HG03565 (cell line): ENCODE data around the gene ARFRP1.
"Not testable (repeated sequence)": the region's sequence is repeated elsewhere in the genome, so short reads cannot be mapped to it uniquely, and the experiment has no call there.

Experiments used
- ATAC-seq: cut with Tn5 transposase; IDR thresholded peaks from one replicate; pipeline ENCODE4 v1.9.1; 2021; ENCODE audit warnings: mild to moderate bottlenecking, moderate library complexity; ENCODE audit not compliant: unreplicated experiment

ARFRP1 gene

DNA sequence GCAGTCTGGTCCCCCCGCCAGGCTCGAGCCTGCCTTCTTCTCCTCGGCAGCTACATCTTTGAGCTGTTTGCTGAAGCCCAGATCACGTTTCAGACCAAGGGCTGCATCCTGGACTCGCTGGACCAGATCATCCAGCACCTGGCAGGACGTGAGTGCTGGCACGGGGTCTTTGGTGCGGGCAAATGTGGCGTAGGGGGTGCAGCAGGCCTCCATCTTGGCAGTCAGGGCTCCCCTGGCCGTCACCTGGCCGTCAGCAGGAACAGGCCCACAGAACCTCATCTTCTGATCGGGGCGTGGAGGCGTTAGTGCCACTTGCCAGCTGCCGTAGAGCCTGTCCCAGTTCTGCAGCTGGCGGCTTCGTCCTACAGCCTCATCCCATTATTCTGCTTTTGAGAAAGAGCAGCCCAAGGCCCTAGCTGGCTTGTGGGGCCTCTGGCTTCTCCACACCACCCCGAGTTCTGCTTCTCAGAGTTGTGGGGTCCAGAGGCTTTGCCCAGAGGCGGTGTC is 27.9 kb downstream of the ARFRP1 start:
- no peak for ATAC-seq

DNA sequence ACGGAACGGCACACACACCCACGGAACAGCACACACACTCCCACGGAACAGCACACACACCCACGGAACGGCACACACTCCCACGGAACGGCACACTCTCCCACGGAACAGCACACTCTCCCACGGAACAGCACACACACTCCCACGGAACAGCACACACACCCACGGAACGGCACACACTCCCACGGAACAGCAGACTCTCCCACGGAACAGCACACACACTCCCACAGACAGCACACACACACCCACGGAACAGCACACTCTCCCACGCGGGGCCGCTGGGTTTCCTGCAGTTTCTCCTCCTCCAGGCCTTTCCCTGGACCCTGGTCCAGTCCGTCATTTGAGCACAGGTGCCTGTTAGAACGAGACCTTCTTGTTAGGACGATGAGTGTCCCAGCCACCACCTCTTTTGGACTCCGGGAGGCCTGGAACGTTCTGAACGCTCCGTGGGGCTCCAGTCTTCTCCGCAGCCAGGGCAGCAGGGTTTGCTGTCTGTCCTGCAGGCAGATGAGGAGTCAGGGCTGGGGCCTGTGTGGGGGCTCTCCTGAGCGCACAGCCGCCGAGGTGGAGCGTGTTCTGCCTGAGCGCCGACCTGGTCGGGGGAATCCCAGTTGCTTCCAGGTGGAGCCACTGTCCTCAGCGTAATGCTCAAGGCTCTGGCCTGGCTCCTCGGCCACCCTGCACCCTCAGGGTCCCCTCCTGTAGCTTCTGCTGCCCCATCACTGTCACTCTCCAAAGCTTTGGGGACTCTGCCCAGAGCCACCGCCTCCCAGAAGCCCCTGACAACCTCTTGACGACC is 28.9 kb downstream of the ARFRP1 start:
- no peak for ATAC-seq

DNA sequence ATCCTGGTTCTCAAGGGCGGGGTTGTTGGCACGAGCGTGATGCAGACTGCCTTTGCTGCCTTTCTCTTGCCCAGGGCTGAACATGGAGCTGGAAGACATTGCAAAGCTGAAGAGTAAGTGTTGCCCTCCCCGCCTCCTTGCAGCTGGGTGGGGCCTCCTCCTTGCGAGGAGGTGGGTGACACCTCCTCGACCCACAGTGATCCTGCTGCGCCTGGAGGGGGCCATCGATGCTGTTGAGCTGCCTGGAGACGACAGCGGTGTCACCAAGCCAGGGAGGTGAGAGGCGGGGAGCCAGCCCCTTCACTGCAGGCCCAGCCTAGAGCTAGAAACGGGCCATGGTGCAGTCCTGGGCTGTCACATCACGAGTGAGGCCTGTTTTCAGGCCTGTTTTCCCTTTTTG is 29.7 kb downstream of the ARFRP1 start:
- no peak for ATAC-seq

DNA sequence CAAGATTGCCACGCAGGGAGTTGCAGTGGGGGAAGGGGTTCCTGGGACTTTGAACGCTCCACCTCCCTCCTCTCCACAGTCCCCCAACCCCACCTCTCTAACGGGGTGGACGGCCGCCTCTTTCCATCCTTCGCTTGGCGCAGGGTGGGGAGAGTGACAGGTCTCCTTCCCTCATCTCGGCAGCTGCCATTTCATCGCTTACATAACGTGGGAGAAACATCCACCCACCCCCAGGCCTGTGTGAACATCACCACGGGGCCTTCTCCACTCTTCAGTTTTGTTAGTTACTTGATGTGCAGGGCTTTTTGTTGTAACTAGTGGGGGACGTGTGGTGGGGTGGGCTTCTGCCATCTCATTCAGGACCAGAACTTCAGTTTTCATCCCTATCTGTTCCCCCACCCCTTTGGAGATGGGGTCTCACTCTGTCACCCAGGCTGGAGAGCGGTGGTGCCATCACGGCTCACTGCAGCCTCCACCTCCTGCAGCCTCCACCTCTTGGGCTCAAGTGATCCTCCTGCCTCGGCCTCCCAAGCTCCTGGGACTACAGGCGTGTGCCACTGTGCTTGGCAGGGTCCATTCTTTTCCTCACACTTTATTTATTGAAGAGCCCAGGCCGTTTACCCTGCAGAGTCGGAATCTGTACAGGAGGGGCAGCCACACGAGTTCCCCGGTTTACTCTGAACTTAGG is 32.0 kb downstream of the ARFRP1 start:
- ATAC-seq, result no peak

DNA sequence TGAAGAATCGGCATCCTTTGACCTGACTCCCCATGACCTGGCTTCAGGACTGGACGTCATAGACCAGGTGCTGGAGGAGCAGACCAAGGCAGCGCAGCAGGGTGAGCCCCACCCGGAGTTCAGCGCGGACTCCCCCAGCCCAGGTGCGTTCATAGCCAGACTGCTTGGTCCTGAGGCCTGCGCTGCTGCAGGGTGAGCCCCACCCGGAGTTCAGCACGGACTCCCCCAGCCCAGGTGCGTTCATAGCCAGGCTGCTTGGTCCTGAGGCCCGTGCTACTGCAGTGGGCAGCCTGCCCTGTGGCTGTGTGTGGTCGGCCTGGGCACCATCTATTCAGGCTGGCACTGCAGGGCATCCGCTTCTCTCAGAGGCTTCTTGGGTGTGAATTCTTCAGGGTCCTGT is 33.8 kb downstream of the ARFRP1 start:
- ATAC-seq, result no peak

DNA sequence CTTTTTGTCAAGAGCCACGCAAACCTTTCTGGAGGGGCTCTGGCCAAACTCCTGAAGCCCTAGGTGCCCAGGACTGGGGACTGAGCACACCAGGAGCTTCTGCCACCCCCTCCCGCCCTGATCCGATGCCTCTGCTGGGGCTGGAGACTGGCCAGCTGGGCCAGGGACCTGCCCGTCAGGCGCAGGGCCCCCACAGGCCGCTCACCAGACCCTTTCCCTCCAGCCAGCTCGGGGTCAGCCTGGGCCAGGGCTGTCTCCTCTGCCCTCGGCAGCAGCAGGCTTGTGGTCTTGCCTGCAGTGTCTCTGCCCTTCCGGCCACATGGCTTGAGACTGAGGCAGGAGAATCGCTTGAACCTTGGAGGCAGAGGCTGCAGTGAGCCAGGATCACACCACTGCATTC is 35.1 kb downstream of the ARFRP1 start:
- no peak for ATAC-seq

DNA sequence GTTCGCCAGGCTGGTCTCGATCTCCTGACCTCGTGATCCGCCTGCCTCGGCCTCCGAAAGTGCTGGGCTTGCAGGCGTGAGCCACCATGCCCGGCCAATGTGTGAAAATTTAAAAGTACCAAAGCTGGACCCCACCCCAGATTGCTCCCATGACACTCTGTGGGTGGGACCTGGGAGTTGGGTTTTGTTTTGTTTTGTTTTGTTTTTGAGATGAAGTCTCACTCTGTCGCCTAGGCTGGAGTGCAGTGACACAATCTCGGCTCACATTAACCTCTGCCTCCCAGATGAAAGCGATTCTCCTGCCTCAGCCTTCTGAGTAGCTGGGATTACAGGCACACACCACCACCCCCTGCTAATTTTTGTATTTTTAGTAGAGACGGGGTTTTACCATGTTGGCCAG is 36.1 kb downstream of the ARFRP1 start:
- not testable (repeated sequence) for ATAC-seq

DNA sequence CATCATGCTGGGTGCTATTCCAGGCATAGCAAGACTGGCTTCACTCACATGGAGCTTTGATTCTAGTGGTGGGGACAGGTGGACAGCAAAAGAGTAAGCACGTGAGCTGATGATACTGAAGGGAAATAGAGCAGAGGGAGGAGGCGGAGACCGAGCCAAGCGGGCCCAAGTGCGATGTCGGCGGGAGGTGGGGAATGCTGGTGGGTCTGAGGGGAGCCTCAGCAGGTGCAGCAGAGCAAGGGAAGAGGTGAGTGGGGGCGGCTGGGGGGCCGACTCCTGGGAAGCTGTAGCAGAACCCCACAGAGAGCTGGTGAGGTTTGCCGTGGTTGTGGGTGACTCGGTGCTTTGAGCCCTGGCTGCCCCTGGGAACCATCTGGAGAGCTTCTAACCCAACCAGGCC is 39.4 kb downstream of the ARFRP1 start:
- no peak for ATAC-seq

DNA sequence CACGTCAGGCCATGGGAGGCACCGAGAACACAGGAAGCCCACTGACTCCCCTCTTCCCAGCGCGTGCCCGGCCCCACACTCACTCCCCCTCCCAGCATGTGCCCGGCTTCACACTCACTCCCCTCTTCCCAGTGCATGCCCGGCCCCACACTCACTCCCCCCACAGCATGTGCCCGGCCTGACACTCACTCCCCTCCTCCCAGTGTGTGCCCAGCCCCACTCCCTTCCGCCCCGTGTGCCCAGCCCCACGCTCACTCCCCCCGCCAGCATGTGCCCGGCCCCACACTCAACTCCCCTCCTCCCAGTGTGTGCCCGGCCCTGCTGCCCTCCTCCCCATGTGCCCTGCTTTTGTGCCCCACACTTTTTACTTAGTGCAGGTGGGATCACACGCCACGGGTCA is 39.9 kb downstream of the ARFRP1 start:
- ATAC-seq, result no peak

DNA sequence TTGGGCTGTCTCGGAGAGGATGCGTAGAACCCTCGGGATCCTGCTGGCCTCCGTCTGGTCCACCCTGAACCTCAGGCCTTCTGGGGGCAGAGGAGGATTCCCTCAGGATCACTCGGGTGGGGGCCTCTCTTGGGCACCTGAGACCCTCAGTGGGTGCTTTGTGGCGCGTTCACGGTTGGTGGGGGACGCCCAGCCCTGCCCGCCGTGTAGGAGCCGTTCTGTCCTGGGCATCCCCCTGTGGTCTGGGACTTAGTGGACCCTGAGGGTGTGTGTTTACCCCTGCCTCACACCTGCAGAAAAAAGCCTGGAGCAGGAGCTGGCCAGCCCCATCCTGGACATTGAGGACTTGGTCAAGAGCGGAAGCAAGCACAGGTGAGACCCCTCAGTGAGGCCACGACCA is 42.1 kb downstream of the ARFRP1 start:
- ATAC-seq, result no peak

DNA sequence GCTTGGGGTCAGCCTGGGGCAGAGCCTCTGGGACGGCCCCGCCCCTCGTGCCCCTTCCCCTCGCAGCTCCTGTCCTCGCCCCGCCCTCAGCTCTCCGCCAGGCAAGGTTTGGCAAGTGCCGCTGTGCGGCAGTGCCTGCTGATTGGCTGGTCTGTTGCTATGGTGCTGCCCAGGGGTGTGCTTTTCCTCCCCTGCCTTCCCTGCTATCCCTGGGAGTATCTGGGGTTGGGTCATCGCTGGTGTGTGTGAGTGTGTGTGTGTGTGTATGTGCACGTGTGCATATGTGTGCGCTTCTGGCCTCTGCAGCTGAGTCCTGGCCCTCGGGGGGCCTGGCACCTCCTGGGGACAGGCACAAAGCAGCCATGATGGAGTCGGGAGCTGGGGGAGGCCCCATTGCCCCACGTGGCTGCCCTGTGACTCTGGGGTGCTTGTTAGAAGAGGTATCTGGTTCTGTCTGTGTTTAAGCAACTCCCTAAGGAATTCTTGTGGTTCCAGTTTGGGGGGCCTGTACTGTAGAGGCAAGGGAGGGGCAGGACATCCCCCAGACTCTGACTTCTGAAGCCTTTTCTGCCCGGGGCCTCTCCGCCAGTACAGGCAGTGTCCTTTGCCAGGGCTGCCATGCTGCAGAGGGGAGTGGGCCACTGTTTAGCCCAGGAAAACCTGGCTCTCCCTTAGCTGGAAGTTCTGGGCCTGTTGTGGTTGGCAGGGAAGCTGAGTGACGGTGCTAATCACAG is 42.7 kb downstream of the ARFRP1 start:
- ATAC-seq, result no peak

DNA sequence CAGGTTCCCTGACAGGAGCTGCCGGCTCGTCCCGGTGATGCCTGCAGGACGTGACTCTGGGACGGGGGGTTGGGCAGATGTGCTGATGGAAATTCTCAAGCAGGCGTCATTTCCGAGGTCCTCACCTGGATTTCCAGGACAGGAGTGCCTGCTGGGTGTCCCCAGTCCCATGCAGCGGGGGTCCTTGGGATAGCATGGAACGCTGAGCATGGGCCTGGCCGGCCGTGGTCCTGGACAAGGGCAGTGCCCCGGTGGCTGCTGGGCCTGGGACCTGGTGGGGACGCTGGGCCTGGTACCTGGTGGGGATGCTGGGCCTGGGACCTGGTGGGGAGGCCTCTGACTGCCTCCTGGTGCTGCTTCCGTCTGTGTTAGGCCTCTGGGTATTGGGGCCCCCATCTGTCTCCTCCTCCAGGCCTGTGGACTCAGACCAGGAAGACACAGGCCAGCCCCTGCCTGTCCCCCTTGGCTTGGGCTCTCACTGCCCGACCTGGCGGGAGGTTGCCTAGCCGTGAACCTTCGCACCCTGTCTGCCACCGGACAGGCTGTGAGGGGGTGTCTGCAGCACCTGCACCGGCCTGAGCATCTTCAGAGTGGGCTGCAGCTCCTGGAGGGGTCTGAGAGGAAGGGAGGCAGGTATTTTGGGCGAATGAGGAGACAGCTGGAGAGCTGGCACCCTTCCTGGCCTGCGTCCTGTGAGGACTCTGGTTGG is 43.5 kb downstream of the ARFRP1 start:
- ATAC-seq, result no peak

DNA sequence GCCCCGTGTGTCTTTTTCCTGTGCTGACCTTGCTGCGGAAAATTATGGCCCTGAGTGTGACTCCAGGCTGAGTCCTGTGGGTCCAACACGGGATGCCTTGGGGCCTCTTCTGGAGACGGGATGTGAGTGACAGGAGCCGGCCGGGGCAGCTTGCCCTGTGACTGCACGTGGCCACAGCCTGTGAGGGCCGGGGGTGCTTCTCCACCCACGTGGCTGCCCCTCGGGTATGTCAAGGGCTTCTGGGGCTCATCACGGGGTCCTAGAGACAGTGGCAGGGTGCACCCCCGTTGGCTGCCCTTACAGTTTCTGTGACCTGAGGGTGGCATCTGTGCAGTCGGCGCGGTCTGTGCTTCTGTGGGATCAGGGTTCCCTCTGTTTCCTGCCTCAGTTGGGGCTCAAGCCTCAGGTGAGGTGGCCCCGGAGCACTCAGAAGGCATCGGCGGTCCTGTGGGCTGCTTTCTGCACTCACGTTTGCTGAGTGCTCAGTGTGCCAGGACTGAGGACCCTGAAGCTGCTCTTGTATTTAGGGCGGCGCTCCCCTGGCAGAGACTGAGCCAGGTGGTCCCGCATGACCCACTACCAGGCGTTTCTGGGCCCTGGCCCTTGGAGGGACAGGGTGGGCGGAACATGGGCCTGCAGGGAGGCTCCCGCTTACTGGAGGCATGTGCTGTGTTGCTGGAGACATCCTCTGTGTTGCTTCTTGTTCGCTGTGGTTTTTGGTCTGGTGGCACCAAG is 44.3 kb downstream of the ARFRP1 start:
- no peak for ATAC-seq

DNA sequence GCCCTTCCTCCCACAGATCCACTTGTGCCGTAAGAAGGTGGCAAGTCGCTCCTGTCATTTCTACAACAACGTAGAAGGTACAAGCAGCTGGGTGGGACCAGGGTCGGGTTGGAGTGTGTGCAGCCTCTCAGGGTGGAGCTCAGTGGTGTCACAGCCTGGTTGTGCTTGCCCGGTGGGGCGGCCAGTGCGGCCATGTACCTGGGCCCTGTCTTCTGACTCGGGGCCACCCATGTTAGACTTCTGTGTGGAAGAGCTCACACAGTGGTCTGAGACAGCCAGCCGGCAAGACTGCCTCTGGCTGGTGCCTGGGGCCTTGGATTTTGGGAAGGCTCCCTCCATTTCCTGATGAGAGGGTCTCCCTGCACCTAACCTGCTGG is 45.0 kb downstream of the ARFRP1 start:
- no peak for ATAC-seq

DNA sequence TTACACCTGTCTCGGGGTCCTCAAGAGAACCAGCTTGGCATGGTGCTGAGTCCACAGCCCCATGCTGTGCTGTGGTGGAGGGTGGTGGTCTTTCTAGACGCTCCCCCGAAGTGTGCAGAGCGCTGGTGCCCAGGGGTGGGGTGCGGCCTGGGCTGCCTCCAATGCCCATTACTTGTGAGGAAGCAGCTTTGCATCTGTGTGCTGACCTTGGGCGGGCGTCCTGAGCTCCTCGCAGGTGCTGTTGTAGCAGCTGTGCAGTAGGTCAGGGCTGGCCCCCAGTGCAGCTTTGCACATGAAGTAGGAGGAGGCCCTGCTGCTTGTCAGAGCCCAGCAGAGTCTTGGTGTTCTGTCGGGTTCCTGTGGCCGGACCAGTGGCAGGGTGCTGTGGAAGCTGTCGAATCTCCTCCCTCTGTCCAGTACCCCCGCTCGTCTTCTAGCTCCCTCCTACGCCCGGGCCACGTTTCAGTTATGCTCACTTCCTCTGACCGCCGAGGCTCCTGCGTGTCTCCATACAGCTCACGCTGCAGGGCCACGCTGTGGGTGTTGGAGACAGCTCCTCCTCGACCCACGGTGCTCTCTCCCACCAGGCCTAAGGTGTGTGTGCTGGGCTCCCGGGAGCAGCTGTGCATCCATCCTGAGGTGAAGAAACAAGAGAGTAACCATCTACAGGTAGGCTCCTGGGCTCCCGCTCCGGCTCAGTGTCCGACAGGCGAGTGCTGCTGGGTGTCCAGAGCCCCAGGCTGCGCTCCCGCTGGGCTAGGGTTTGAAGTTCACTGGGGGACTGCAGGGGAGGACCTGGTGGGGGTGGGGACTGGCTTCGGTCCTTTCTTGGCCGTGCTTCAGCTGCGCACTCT is 45.6 kb downstream of the ARFRP1 start:
- no peak for ATAC-seq

DNA sequence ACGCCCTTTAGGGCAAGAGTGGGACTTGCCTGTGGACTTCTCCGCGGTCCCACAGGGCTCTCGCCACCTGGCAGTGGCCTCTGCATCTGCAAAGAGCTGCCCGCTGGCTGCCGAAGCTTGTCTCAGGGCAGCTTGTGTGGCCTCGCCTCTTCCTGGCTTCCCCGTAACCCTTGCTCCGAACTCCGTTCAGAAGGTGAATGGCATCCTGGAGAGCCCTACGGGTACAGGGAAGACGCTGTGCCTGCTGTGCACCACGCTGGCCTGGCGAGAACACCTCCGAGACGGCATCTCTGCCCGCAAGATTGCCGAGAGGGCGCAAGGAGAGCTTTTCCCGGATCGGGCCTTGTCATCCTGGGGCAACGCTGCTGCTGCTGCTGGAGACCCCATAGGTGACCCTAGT is 46.7 kb downstream of the ARFRP1 start:
- ATAC-seq, result no peak

DNA sequence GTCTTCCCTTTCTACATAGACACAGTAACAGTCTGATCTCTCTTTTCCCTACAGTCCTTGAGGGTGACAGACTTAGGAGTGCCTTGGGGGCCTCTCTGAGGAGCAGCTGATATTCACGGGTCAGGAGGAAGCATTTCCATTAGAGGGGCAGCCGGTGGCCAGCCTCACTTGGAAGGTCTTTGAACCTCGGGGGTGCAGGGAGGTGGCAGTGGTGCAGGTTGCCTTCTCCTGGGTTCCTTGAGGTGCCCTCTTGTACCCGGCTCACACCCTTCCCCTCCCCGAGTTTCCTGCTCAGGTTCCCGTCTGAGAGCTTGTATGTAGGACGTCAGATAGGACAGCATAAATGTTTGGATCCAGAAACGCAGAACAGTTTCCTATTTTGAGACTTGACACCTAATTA is 47.2 kb downstream of the ARFRP1 start:
- no peak for ATAC-seq

DNA sequence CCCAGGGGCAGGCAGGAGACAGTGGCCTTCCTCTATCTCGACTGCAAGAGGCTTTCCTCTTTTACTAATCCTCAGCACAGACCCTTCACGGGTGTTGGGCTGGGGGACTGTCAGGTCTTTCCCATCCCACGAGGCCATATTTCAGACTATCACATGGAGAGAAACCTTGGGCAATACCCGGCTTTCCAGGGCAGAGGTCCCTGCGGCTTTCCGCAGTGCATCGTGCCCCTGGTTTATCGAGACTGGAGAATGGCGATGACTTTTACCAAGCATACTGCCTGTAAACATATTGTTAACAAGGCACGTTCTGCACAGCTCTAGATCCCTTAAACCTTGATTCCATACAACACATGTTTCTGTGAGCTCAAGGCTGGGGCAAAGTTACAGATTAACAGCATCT is 47.6 kb downstream of the ARFRP1 start:
- not testable (repeated sequence) for ATAC-seq

DNA sequence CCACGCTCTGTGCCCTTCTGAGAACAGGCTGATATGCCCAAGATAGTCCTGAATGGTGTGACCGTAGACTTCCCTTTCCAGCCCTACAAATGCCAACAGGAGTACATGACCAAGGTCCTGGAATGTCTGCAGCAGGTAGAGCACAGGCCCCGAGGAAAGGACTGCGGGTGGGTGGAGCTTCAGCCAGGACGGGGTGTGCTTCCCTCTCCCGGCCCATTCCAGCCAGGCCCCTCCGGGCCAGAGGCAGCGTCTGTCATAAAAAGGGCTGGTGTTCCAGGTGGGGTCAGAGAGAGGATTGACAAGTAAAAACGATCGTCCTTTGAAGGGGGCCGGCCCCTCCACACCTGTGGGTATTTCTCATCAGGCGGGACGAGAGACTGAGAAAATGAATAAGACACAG is 48.4 kb downstream of the ARFRP1 start:
- no peak for ATAC-seq
